ENCODE results near the gene A2ML1.
"Not testable (repeated sequence)": the region's sequence is repeated elsewhere in the genome, so short reads cannot be mapped to it uniquely, and the experiment has no call there.

The A2ML1 gene

GRCh38 chr12:8847435-8847834 is 25.0 kb downstream of the A2ML1 start:
- no peak for FAIRE-seq

GRCh38 chr12:8849876-8850275 is 27.5 kb downstream of the A2ML1 start:
- DNase-seq (ENCODE audit: insufficient read length, low spot score) (no peak), FAIRE-seq (no peak)

More at GRCh38 chr12:8847435-8847834, 25.0 kb downstream of the A2ML1 start:
- DNase-seq (ENCODE audit: insufficient read length, low spot score): no peak

GRCh38 chr12:8852119-8852518 is 29.7 kb downstream of the A2ML1 start:
- no peak for FAIRE-seq

GRCh38 chr12:8855891-8856290 is 33.5 kb downstream of the A2ML1 start:
- DNase-seq (ENCODE audit: insufficient read length, low spot score): no peak
- FAIRE-seq: no peak

More at GRCh38 chr12:8852119-8852518, 29.7 kb downstream of the A2ML1 start:
- no peak for DNase-seq (ENCODE audit: insufficient read length, low spot score)

- DNase-seq (ENCODE audit: insufficient read length, low spot score); FAIRE-seq: not testable (repeated sequence)
Observed at GRCh38 chr12:8859448-8859847, 37.0 kb downstream of the A2ML1 start.

GRCh38 chr12:8860165-8860961 is 37.9 kb downstream of the A2ML1 start:
- no peak for FAIRE-seq
- DNase-seq (ENCODE audit: insufficient read length, low spot score): peak; percentile 31

- FAIRE-seq (no peak), DNase-seq (ENCODE audit: insufficient read length, low spot score) (no peak)
Observed at GRCh38 chr12:8866429-8866828, 44.0 kb downstream of the A2ML1 start.

- no peak for FAIRE-seq
- no peak for DNase-seq (ENCODE audit: insufficient read length, low spot score)
Observed at GRCh38 chr12:8867009-8867408, 44.6 kb downstream of the A2ML1 start.

GRCh38 chr12:8867786-8868185 is 45.4 kb downstream of the A2ML1 start:
- no peak for FAIRE-seq

GRCh38 chr12:8870586-8870985 is 48.2 kb downstream of the A2ML1 start:
- FAIRE-seq (no peak), DNase-seq (ENCODE audit: insufficient read length, low spot score) (no peak)

More at GRCh38 chr12:8867786-8868185, 45.4 kb downstream of the A2ML1 start:
- no peak for DNase-seq (ENCODE audit: insufficient read length, low spot score)

GRCh38 chr12:8871068-8871467 is 48.6 kb downstream of the A2ML1 start:
- FAIRE-seq: no peak

GRCh38 chr12:8876887-8877286 is 54.5 kb downstream of the A2ML1 start:
- DNase-seq (ENCODE audit: insufficient read length, low spot score) (no peak), FAIRE-seq (no peak)

More at GRCh38 chr12:8871068-8871467, 48.6 kb downstream of the A2ML1 start:
- no peak for DNase-seq (ENCODE audit: insufficient read length, low spot score)

GRCh38 chr12:8886502-8887284 is 64.3 kb downstream of the A2ML1 start:
- FAIRE-seq (no peak), DNase-seq (ENCODE audit: insufficient read length, low spot score) (no peak)

GRCh38 chr12:8887285-8887715 is 64.9 kb downstream of the A2ML1 start:
- no peak for DNase-seq (ENCODE audit: insufficient read length, low spot score)
- FAIRE-seq: no peak

GRCh38 chr12:8890313-8891085 is 68.1 kb downstream of the A2ML1 start:
- peak; percentile 82 for FAIRE-seq
- DNase-seq (ENCODE audit: insufficient read length, low spot score): peak; percentile 45

- DNase-seq (ENCODE audit: insufficient read length, low spot score): no peak
- no peak for FAIRE-seq
Observed at GRCh38 chr12:8891976-8892375, 69.6 kb downstream of the A2ML1 start.

- DNase-seq (ENCODE audit: insufficient read length, low spot score): no peak
- FAIRE-seq: no peak
Observed at GRCh38 chr12:8894378-8894777, 72.0 kb downstream of the A2ML1 start.

- FAIRE-seq: no peak
- no peak for DNase-seq (ENCODE audit: insufficient read length, low spot score)
Observed at GRCh38 chr12:8894986-8895385, 72.6 kb downstream of the A2ML1 start.

- FAIRE-seq: no peak
- DNase-seq (ENCODE audit: insufficient read length, low spot score): no peak
Observed at GRCh38 chr12:8897081-8897480, 74.7 kb downstream of the A2ML1 start.

GRCh38 chr12:8899830-8900229 is 77.4 kb downstream of the A2ML1 start:
- no peak for FAIRE-seq
- DNase-seq (ENCODE audit: insufficient read length, low spot score): no peak

- not testable (repeated sequence) for DNase-seq (ENCODE audit: insufficient read length, low spot score); FAIRE-seq
Observed at GRCh38 chr12:8902703-8903102, 80.3 kb downstream of the A2ML1 start.
